GM23248 (cell line): ENCODE measurements around the gene MOK. TPM values are rescaled to one million over a fixed set of nuclear protein-coding genes. Genes with fewer than 3 reads are reported as not detected.

Experiments used
- DNase-seq: peaks from one replicate; pipeline ENCODE4 v3.0.0-alpha.2; 2015
- H2AFZ ChIP-seq: fragments of 200-600 bp; sonication (generic); 2 replicates; pipeline ENCODE4 v1.6.1; 2016; ENCODE audit warnings: antibody characterized with exemption
- H3F3A ChIP-seq: fragments of 200-600 bp; sonication (generic); 2 replicates; pipeline ENCODE4 v1.6.1; 2016; ENCODE audit warnings: mild to moderate bottlenecking, antibody characterized with exemption, mixed run types; ENCODE audit not compliant: insufficient read depth
- H3K27ac ChIP-seq: fragments of 200-600 bp; sonication (generic); 2 replicates; pipeline ENCODE4 v1.5.1; 2016; ENCODE audit warnings: mild to moderate bottlenecking
- H3K27me3 ChIP-seq: fragments of 200-600 bp; sonication (generic); replicated peaks from 2 replicates; pipeline ENCODE4 v1.6.1; 2016; ENCODE audit warnings: mild to moderate bottlenecking; ENCODE audit not compliant: insufficient read depth
- H3K36me3 ChIP-seq: fragments of 200-600 bp; sonication (generic); 2 replicates; pipeline ENCODE4 v1.6.1; 2016; ENCODE audit warnings: low read depth, mild to moderate bottlenecking
- H3K4me1 ChIP-seq: fragments of 200-600 bp; sonication (generic); 2 replicates; pipeline ENCODE4 v1.6.1; 2016; ENCODE audit warnings: mild to moderate bottlenecking; ENCODE audit not compliant: insufficient read depth
- H3K4me2 ChIP-seq: fragments of 200-600 bp; sonication (generic); one replicate; pipeline ENCODE4 v1.6.1; 2016; ENCODE audit warnings: mild to moderate bottlenecking; ENCODE audit not compliant: unreplicated experiment
- H3K4me3 ChIP-seq: fragments of 200-600 bp; sonication (generic); 2 replicates; pipeline ENCODE4 v1.5.1; 2016; ENCODE audit warnings: mild to moderate bottlenecking
- H3K79me2 ChIP-seq: fragments of 200-600 bp; sonication (generic); 2 replicates; pipeline ENCODE4 v1.6.1; 2016; ENCODE audit warnings: mild to moderate bottlenecking; ENCODE audit not compliant: insufficient read depth
- H3K9ac ChIP-seq: fragments of 200-600 bp; sonication (generic); 2 replicates; pipeline ENCODE4 v1.6.1; 2016; ENCODE audit warnings: mild to moderate bottlenecking
- H3K9me2 ChIP-seq: fragments of 200-600 bp; sonication (generic); 2 replicates; pipeline ENCODE4 v1.6.1; 2016; ENCODE audit warnings: mixed run types, mild to moderate bottlenecking, moderate library complexity; ENCODE audit not compliant: insufficient read depth
- H3K9me3 ChIP-seq: fragments of 200-600 bp; sonication (generic); one replicate; pipeline ENCODE4 v1.6.1; 2017; ENCODE audit warnings: low read depth
- H4K20me1 ChIP-seq: fragments of 200-600 bp; sonication (generic); 2 replicates; pipeline ENCODE4 v1.6.0; 2016; ENCODE audit not compliant: insufficient read depth
- EZH2 ChIP-seq: fragments of 200-600 bp; sonication (generic); IDR thresholded peaks from 2 replicates; pipeline ENCODE4 v1.6.1; 2018; ENCODE audit warnings: antibody characterized with exemption, mild to moderate bottlenecking; ENCODE audit not compliant: insufficient read depth, poor library complexity, severe bottlenecking
- EZH2phosphoT487 ChIP-seq: fragments of 200-600 bp; sonication (generic); IDR thresholded peaks from 2 replicates; pipeline ENCODE4 v1.6.1; 2018; ENCODE audit warnings: antibody characterized with exemption, moderate library complexity, mild to moderate bottlenecking, low read depth; ENCODE audit not compliant: insufficient read depth
- WGBS, 2 experiments: methylation state at CpG; one replicate each; pipeline ENCODE4 v1.1.6; 2015 to 2017; ENCODE audit warnings: low lambda C conversion rate in 2 of 2, low coverage in 1 of 2; ENCODE audit errors: missing lambda C conversion rate in 2 of 2; 5-methylcytosine and 5-hydroxymethylcytosine counted together
- in situ Hi-C: fragments of 300-500 bp; cut with MboI; formaldehyde crosslinking; loops from 2 replicates; pipeline ENCODE4 v1.15.0; 2020
- polyA plus RNA-seq: library from polyadenylated mRNA; unstranded; fragments of >200 nt; fragmentation: Nextera tagmentation; extraction: Ambion mirVana; gene quantifications from 2 replicates; pipeline ENCODE4 v1.2.1, GENCODE V29; 2016
- total RNA-seq: library from RNA; depleted of rRNA; stranded (reverse); fragments of >200 nt; shearing (Covaris generic); gene quantifications from 2 replicates; pipeline ENCODE4 v1.2.3, GENCODE V29; 2014; rRNA removed

Gene MOK
- total and polyA plus RNA-seq, 2 experiments from 2014 or later = 34.9 to 67.9 TPM

DNA sequence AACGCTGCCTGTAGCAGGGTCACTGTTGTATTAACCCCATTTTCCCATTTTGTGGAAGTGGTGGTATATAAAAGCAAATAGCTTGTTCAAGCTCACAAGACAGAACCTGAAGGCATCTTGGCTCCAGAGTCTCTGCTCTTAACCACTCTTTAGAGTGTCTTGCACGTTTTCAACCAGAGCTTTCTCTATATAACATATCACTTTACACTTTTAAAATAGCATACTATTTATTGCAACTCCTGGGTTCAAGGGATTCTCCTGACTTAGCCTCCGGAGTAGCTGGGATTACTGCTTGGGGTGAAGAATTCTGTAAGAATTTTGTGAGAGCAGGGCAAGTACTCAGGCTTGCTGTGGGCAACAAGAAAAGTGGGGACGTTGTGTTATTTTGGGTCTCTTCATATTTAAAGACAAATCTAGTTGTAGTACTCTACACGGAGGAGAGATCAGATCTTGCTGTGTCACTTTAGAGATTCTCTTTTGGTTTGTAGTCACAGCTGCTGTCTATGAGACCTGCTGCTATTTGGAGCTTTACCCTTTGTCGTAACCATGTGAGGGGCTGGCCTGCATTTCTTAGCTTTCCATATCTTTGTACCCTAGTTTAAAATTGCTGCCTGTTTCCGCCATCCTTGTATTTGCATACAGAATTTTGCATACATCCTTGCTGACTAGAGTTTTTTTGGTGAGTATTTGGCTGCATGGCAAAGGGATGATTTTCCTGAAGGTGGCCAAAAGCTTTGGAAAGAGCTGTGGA is 124.5 kb downstream of the MOK start:
- Histone ChIP-seq H3K27ac (no peak overlapping the region), H3K9me3 (no peaks in the 10 kb centered on the region), H3K9me2 (no peaks in the 10 kb centered on the region), H3F3A (peaks cover 15% of the 10 kb centered on the region), H2AFZ (no peak overlapping the region), H3K4me1 (peaks cover 25% of the 10 kb centered on the region), H3K4me3 (no peak overlapping the region), H3K79me2 (peaks cover 96% of the 10 kb centered on the region), H3K27me3 (no peaks in the 10 kb centered on the region), H3K36me3 (no peaks in the 10 kb centered on the region), H4K20me1 (peaks cover 3% of the 10 kb centered on the region; the same call in 1 of the 2 replicates), H3K9ac (no peak overlapping the region), H3K4me2 (no peak overlapping the region)
- TF ChIP-seq EZH2 (no peak), EZH2phosphoT487 (no peak)
- WGBS, 2 experiments = 73 to 74% methylated on average over 7 of the region's 7 CpGs
- in situ Hi-C loops = no loop called here
- DNase-seq = no peak

Other genes with a start within 250 kb of the MOK start
- 371 and 428 TPM in 2 replicates for gene HSP90AA1, start 218.1 kb downstream of the MOK start, total RNA-seq
- 638 and 655 TPM in 2 replicates for gene HSP90AA1, start 218.1 kb downstream of the MOK start, polyA plus RNA-seq
- 15.1 and 16.6 TPM in 2 replicates for gene WDR20, start 165.3 kb downstream of the MOK start, total RNA-seq
- gene WDR20, start 165.3 kb downstream of the MOK start, polyA plus RNA-seq = 24.9 and 26.2 TPM in 2 replicates
- gene ZNF839, start 14.6 kb upstream of the MOK start, total RNA-seq = 6.7 and 8.4 TPM in 2 replicates
- 3.5 and 4.2 TPM in 2 replicates for gene ZNF839, start 14.6 kb upstream of the MOK start, polyA plus RNA-seq
- 45.7 and 52.1 TPM in 2 replicates for gene CINP, start 57.7 kb upstream of the MOK start, total RNA-seq
- gene CINP, start 57.7 kb upstream of the MOK start, polyA plus RNA-seq = 60.3 and 60.5 TPM in 2 replicates
- gene TECPR2, start 57.8 kb upstream of the MOK start, total RNA-seq = 10.1 and 15.8 TPM in 2 replicates
- 9.1 and 11.4 TPM in 2 replicates for gene TECPR2, start 57.8 kb upstream of the MOK start, polyA plus RNA-seq
- gene ANKRD9, start 204.6 kb upstream of the MOK start, total RNA-seq = 14.9 and 22.8 TPM in 2 replicates
- 2.1 and 2.3 TPM in 2 replicates for gene ANKRD9, start 204.6 kb upstream of the MOK start, polyA plus RNA-seq